Testis (tissue), 2 donors: Measurements from ENCODE around the gene NELL1.

Experiments used
- CTCF ChIP-seq, 3 experiments: fragments of 450-650 bp in 2 of 3; fragments of 200-600 bp in 1 of 3; sonication (generic) in 1 of 3; IDR thresholded peaks; one replicate each; pipeline ENCODE4 v1.5.1; 2016 to 2019; ENCODE audit warnings: antibody characterized with exemption in 3 of 3, mild to moderate bottlenecking in 2 of 3, moderate library complexity in 1 of 3
- POLR2A ChIP-seq: fragments of 450-650 bp; IDR thresholded peaks from one replicate; pipeline ENCODE4 v1.6.1; 2017; ENCODE audit warnings: antibody characterized with exemption, mild to moderate bottlenecking, moderate library complexity

- TF ChIP-seq CTCF (IDR thresholded peaks at IDR 0.05) (no peak), POLR2A (no peak)
These were observed 826.5 kb downstream of the NELL1 start for GRCh38 chr11:21495879-21496278.
